Occipital lobe (tissue), 2 donors: ENCODE results near the gene TANGO2. TPM values are rescaled to one million over a fixed set of nuclear protein-coding genes. Genes with fewer than 3 reads are reported as not detected.

ENCODE experiments used
- DNase-seq: peaks from one replicate; lab custom pipeline; 2025; lab: John Stamatoyannopoulos, UW
- total RNA-seq: library from RNA; depleted of rRNA; stranded (reverse); fragments of >200 nt; gene quantifications from one replicate; pipeline ENCODE4 v1.2.3, GENCODE V29; 2014

TANGO2 gene
- total RNA-seq, 1 donor from 2014 or later, result 15.9 TPM

DNA sequence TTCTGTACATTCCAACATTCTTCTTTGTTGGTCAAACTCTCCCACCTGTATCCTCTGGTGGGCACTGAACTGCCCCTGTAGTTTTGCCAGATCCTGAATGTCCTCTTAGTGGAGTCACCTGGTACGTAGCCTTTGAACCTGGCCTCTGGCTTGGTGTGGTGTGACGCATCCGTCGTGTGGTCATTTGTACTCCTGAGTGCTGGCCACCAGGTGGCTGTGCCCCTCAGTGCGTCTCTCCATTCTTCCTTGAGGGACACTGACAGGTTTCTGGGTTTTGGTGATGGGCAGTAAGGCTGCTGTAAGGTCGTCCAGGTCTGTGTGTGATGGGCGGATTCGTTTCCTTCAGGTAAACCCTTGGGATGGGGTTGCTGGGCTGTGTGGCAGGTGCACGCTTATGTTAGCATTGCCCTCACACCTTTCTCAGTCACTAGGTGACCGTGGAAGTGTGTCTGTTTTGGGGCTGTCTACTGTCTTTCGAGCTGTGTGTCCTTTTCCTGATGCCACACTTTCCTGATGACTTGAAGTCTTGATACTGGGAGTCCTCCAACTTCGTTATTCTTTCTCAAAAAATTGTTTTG lies 81.4 kb downstream of the TANGO2 start:
- no peak for DNase-seq

DNA sequence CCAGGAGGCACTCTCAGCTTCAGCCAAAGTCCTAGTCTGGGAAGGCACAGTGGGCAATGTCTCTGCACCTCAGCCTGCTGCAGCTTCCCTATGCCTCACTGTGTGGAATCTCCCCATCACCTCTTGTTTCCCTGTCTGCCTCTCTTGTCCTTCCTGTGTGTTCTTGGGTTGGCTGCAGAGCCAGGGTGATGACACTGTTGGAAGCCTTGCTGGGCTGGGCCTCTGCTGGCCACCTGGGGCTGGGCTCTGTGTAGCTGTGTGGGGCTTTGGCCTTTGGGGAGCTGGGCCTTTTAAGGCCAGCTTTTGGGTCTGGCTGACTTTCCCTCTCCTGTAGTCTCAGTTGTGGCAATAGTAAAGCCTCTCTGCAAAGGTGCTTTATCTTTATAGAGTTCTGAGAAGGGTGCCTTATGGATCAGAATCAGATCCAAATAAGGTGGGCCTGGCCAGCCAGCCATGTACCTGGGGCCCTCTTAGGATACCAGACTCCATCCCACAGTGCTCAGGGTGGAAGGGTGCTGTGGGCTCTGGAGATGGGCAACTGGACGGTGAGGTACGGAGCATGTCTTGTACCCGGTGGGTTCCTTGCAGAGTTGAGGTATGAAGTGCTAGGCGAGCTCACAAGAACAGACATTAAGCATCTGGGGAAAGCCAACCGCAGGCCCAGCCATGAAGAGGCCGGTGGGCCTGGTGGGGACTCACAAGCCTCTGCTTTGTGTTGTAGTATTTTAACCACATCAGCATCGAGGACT lies 84.7 kb downstream of the TANGO2 start:
- no peak for DNase-seq

DNA sequence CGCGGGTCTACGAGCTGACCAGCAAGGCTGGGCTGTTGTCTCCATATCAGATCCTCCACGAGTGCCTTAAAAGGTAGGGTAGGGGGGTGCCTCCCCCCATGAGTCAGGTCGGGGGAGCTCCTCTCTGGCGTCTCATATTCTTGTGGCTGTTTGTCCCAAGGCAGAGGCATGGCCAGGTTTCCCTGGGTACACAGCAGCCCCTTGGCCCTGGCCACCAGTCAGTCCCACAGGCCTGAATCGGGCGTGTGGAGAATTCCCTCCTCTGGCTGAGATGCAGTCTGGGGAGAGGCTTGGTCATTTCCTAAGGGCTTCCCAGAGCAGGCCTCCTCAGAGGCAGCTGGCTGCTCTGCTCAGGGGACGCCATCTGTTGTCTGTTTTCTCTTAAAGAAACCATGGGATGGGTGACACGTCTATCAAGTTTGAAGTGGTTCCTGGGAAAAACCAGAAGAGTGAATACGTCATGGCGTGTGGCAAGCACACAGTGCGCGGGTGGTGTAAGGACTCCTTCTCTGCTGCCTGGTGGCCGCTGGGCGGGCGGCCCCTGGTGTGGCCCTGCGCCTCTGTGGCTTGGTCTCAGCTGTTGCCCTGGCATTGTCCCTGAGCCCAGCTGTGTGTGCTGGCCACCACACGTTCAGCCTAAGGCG lies 85.4 kb downstream of the TANGO2 start:
- DNase-seq, result no peak

DNA sequence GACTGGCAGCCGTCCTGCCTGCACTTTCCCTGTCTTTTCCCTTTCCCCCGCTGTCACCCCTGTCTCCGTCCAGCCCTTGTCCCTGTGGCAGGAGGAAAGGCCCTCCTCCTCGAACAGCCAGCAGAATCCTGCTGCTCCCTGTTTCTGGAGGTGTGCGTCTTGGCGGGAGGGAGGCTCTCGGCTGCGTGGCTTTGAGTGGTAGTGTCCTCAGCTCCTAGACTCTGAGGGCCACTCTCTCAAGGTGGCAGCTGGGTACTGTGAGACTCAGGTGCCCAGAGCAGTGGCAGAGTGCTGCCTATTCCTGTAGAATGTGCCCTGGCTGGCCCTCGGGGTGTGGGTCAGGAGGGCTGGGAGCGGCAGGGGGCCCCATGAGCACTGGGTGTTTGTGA lies 85.9 kb downstream of the TANGO2 start:
- DNase-seq, result no peak

DNA sequence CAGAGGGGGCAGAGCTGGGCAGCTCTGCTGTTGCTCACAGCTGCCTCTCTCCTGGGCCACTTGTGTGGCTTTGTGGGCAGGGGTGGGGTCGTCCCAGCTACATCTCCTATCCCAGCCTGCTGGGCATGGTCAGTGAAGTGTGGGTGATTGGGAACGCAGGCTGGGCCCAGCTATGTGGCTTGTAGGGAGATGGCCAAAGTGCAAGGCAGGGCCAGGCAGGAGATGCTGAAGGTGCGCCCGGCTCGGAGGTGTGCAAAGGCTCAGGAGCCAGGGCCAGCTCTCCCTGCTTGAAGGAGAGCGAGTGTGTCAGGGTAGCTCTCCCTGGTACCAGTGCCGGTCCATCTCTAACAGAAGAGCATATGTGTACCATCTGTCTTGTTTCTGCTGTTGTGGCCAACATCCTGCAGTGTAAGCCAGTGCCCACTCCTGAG lies 86.6 kb downstream of the TANGO2 start:
- no peak for DNase-seq

DNA sequence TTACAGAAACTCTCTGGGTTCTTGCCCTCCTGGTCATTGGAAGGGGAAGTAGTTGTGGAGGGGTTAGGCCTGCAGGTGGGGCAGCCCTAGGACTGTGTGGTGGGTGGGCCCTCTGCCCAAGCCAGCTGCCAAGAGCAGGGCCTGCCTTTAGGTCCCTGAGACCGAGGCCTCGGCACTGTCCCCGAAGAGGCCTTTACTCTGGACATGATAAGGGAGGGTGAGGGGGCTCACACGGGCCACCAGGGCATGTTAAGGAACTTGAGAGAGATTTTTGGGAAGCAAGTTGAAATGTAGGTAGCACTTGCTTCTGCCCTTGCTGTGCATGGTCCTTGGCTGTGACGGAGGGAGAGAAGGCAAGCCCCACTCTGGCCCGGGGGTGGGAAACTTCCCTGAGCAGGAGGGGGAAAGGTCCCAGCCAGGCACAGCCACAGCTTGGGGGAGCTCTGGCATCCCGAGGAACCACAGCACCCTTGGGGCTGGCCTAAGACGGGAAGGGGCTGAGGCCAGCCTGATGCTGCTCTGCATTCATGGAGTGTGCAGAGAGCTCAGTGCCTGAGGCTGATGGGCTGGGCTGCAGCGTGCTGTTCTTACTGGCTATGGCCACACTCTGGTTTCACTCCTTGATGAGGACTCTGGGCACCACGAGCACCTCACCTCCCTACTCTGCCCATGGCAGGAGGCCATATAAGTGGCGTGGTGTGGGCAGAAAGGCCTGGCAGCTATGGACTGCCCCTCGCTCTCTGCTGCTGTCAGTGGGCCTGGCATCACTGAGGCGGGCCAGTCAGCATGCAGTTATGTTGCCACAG lies 87.2 kb downstream of the TANGO2 start:
- no peak for DNase-seq

DNA sequence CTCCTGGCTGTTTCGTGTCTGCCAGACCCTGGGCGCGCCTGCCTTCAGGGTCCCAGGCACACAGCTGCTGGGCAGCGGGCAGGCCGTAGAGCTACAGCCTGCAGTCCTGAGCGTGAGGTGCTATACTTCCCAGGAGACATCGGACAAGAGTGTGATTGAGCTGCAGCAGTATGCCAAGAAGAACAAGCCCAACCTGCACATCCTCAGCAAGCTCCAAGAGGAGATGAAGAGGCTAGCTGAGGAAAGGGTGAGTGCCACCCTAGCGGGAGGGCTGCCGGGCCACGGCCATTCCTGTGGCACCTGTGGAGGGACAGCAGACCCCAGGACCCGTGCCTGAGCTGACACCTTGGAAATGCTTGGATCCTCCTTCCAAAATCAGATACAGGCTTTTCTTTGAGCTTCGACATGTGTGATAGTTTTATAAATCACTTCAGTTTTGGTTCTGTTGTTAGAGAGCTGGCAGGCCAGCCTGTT lies 87.9 kb downstream of the TANGO2 start:
- no peak for DNase-seq

DNA sequence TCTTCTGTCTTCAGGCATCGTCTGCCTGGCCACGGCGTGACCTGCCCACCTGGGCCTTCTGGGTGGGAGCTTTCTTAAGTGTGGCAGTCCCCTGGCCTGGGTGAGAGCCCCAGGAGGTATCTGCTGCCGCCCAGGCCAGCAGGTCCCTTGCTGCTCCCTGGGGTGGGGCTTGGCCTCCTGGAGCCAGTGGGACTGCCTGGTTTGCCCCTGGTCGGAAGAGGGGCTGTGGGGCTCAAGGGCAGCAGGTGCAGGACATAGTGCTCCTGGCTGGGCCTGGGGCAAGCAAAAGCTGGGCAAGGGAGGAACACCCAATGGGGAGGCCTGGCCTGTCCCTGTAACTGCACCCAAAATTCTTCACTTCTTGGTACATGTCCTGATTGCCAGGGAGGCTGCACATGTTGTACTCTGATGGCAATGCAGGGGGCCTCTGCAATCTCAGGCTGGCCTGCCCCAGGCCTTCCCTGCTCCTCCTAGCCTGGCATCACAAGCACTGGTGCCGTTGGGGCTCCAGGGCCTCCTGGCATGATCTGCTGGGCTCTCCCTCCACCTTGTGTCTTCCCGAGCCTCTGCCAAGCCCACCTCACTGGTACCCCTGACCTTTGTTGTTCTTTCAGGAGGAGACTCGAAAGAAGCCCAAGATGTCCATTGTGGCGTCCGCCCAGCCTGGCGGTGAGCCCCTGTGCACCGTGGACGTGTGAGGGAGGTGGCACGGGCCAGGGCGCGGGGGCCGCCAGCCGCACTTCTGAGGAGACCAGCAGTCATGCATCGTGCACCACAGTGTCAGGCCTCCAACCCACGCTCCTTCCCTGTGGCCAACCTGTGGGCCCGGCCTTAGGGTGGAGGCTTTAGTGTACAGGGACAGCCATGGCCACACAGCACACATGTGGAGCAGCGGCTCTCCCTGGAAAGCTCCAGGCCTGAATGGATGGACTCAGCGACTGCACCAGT lies 88.8 kb downstream of the TANGO2 start:
- DNase-seq, result no peak

DNA sequence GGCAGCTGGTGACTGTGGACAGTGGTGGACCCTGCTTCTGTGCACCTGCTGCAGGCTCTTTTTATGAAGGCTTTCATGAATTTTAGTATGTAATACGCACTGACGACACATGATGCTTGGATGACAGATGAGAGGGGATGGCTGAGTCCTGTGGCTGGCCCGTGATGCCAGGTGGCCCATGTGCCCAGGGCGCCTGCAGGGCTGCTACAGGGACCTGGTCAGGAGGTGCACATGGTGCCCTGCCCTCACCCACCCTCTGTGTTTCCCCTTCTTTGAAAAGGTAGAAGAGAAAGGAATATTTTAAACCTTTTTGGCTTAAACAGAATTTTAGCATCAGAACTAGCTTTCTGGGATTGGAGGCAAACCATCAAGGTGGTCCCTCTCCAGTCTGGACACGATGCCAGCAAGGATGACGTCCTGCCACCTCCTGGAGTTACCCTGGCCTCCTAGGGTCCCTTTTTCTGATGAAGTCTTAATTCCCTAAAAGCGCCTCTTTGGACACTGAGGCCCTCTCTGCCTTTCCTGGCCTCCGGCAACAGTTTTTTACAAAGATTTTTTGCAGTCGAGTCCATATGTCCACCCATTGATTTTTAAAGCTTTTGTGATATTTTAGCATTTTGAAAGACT lies 89.6 kb downstream of the TANGO2 start:
- no peak for DNase-seq

DNA sequence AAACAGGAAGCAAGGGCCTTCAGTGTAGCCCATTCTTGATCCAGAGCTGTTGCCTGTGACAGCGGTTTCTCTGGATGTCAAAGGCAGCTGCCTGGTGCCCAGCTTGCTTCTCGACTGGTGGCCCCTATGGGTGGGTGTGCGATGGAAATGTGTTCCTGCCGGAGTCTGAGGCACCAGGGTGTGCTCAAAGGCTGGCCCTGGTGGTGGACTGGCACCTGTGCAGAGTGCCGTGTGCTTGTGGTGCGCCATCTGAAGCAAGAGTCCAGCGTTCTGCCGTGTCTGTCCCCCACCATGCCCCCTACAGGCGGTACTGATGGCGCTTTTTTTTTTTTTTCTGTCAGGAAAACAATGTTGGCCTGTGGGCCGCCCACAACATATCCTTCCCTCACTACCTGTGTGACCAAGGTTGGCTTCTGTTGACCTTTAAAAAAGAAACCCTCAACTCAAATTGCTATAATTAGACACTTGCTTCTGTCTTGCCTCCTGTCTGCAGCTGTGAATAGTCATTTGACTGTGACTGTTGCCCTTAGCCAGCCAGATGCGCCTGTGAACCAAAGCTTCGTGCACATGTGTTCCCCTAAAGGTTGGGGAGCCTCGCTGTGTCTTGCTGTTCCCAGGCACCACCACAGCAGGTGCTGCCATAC lies 90.3 kb downstream of the TANGO2 start:
- DNase-seq, result no peak

DNA sequence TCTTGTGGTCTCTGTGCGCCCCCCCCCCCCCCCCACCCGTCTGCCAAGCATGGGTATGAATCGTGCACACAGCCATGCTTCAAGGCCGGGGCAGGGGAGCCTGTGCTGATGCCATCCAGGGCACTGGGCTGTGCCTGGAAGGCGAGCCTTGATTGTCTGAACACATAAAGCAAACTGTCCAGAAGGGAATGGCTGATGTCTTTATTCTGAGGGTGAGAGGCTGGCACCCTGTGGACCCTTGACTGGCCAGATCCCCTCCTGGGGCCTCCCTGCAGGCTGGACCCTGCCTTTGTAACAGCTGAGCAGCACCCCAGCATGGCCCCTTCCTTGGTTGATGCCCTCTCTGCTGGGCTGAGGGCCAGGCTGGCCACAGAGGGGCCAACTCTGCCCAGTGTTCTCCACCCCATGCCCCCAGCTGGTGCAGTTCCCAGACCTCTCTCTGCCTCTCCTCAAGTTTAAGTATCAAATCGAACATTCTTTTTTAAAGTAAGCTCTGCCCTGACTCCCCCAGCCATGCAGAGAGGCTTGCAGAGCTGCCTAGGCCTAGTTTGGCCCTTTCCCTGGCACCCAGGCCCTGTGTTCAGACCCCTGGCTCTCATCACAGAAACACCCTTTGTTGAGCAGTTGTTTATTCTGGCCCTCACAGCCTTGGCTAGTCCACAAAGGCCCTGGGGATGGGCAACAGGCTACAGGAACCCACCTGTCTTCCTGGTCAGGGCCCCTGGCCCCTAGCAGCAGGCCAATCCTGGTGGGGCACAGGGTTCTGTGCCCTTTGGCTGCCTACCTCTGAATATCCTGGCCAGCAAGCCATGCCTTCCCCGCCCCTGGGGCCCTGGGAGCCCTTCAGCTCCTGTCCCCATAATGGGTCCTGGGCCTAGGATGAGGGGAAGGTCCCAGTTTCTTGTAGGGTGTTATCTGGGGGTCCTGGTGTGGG lies 91.0 kb downstream of the TANGO2 start:
- no peak for DNase-seq

DNA sequence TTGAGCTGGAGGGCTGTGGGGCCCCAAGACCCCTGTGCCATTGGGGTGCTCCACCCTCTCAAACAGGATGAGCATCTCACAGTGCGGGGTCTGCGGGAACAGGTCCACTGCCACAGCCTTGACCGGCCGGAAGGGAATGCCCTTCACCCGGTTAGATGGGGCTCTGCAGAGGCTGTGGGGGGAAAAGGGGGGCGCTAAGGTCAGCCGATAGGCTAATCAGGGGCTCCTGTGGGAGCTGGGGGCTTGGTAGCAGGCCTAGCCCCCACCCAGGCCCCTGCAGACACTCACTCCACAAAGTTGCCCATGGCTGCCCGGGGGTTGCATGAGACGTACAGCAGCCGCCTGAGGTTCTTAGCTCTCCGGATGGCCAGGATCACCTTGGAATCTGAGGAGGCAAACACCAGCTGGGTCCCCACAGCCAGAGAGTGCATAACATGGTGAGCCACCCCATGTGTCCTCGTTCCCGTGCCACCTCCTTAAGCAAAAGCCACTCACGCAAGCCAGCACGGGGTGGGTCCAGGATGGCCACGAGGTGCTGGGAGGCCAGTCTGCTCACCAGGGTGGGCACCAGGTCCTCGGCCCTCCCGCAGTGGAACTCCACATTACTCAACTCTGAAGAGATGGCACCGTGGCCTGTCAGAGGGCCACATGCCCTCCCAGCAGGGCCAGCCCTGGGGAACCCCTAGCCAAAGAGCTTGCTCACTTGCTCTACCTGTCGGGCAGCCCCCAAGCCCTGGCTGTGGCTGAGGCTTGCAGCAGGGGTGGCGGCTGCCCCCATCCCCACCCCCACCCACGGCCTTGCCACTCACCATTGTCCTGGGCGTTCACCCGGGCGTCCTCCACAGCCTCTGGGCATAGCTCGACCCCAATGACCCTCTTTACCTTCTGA lies 92.0 kb downstream of the TANGO2 start:
- no peak for DNase-seq

DNA sequence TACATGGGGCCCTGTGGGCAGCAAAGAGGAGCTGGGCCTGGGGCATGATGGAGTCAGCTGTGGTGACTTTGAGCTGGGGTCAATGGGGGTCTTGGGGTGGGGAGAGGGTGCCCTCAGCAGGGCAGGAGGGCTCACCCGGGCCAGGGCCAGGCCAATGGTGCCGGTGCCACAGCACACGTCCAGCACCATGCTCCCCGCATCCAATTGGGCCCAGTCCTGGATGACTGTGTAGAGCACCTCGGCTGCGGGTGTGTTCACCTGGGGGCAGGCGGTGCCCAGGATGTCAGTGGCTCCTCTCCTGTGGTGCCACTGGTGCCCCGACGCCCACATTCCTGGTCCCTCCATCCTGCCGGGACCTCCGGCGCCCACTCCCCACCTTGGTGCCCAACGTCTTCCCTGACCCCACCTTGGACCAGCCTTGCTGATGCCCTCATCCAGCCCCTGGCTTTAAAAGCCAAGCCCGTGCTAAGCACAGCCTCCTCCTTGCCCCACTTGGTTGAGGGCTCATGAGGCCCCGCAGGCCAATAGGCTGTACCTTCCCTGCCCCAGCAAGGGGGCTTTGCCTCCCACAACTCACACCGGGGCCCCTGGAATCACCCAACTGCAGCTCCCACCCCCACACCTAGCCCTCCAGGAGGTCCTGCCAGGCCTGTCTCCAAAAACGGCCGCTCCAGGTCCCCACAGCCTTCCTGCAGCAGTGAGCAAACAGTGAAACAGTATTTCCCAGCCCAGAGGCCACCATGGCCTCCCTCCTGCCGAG lies 92.8 kb downstream of the TANGO2 start:
- no peak for DNase-seq

DNA sequence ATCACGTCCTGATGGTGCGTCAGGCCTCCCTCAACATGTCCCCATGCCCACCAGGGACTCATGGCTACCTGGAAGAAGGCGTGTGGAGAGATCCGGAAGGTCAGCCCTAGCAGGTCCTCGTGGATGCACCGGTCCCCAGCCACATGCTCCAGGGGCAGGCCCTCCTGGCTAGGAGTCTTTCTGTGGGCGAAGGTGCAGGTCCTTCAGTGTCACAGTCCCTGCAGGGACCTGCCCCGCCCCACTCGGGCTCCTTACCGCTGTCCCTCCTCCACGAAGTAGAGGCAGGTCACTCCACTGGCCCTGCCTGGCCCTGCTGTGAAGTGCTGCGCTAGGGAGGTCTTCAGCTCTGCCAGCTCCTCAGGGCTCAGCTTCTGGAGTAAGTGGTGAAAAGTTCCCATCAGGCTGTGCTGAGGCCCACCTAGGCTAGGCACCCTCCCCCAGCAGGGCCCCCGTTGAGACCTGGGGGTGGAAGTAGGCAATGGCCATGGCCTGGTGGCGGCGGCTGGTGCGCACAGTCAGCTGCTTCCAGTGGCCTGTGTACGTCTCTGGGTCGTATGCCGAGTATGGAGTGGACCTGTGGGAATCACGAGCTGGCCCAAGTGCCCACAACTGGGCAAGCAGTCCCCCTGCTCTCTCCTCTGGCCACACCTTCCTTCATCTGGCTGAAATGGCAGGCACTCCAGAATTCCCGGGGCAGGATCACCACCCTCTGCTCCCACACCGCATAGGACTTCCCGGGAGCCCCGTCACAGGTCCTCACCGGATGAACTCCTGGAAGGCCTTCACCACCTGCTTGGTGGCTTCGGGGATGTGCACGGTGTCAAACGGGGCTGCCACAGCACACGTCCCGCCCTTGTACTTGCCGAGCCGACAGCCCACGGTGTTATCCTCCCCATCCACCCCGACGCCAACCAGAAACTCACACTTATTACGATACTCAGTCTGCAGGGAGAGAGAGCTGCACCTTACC lies 93.9 kb downstream of the TANGO2 start:
- DNase-seq, result no peak

DNA sequence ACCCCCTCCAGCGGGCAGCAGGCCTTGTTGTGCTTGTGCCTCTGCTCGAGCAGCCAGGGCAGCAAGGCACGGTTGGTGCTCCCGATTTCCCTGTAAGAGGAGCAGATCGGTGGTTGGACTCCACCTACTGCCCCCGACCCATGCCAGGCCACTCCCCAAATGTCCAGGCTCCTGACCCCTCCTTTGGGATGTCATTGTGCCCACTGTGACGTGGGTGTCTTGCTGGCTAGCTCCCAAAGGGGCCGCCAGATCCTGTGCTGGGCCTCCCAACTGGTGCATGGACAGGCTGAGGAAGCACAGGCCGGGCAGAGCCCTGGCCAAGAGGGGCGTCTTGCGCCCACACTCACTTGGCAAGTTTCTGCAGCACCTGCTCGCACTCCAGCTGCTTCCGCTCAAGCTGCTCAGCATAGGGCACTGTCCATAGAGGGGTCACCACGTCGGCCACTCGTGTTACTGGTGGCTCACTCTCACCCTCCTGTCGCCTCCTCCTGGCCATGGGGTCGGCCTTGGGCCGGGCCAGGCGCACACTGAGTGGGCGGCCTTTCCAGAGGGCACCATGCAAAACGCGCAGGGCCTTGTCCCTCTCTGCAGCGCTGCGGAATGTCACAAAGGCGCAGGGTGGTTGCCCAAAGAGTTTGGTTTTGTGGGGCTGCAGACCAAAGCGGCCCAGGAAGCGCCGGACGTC lies 94.9 kb downstream of the TANGO2 start, which contains the start of gene RANBP1:
Gene RANBP1, plus strand, starts transcription at position 414 of the 685 bp plus-strand sequence. Its CDS starts 81 bp downstream, at position 495.
- DNase-seq, result no peak
